GM12878 (cell line): Measurements from ENCODE around the gene ANKRD28. TPM values are rescaled to one million over a fixed set of nuclear protein-coding genes. Genes with fewer than 3 reads are reported as not detected.

Experiments used
- ATAC-seq: fragments of 200-7000 bp; cut with Tn5 transposase; 3 replicates; pipeline ENCODE4 v1.9.1; 2020; ENCODE audit warnings: mild to moderate bottlenecking, moderate library complexity
- BruUV-seq: library from RNA; stranded (reverse); fragments of 400-500 nt; replicated peaks from 2 replicates; lab custom pipeline; 2021; lab: Mats Ljungman, UMichigan
- CTCF ChIA-PET: fragments of 300-600 bp; sonication (Branson Sonifier 250); formaldehyde crosslinking; extraction: SDS; loops from one replicate; lab custom pipeline; 2021; ENCODE audit warnings: inconsistent platforms; lab: Yijun Ruan, JAX
- POLR2A ChIA-PET: fragments of 350-600 bp; formaldehyde crosslinking; extraction: SDS; loops from one replicate; lab custom pipeline; 2021; ENCODE audit warnings: inconsistent platforms; lab: Charles Lee
- RAD21 ChIA-PET: fragments of 300-600 bp; sonication (Branson Sonifier 250); formaldehyde crosslinking; loops from one replicate; lab custom pipeline; 2023; ENCODE audit warnings: antibody characterized with exemption; ENCODE audit not compliant: unreplicated experiment; lab: Charles Lee
- SMC1A ChIA-PET: fragments of 300-600 bp; sonication (Branson Sonifier 250); formaldehyde crosslinking; loops from one replicate; lab custom pipeline; 2023; ENCODE audit not compliant: unreplicated experiment, uncharacterized antibody; lab: Charles Lee
- DNase-seq: peaks from one replicate; pipeline ENCODE4 v3.0.0-alpha.2; 2011; ENCODE audit warnings: low read depth, low spot score
- FAIRE-seq: peaks from 3 replicates; lab custom pipeline; 2011; peaks lifted over from hg19 to GRCh38; lab: Jason Lieb, UNC
- H2AFZ ChIP-seq: 2 replicates; pipeline ENCODE4 v1.6.0; 2011; ENCODE audit warnings: low read depth, low read length, control low read depth; ENCODE audit not compliant: control insufficient read depth
- H3K27ac ChIP-seq: 2 replicates; pipeline ENCODE4 v1.5.1; 2011; ENCODE audit warnings: control low read depth; ENCODE audit not compliant: control insufficient read depth, insufficient read depth
- H3K27me3 ChIP-seq, 2 experiments: replicated peaks in 1 of 2; 2 replicates each; pipeline versions ENCODE4 v1.6.0 to v1.6.1; 2011; ENCODE audit warnings: low read length in 1 of 2; ENCODE audit not compliant: control insufficient read depth in 2 of 2, insufficient read depth in 2 of 2
- H3K36me3 ChIP-seq, 2 experiments: 2 replicates each; pipeline ENCODE4 v1.5.1; 2011; ENCODE audit warnings: low read length in 1 of 2; ENCODE audit not compliant: control insufficient read depth in 2 of 2, insufficient read depth in 2 of 2
- H3K4me1 ChIP-seq: 2 replicates; pipeline ENCODE4 v1.6.1; 2011; ENCODE audit warnings: mild to moderate bottlenecking, low read length, moderate library complexity, mixed read lengths; ENCODE audit not compliant: control insufficient read depth, insufficient read depth
- H3K4me2 ChIP-seq: 2 replicates; pipeline ENCODE4 v1.6.0; 2011; ENCODE audit warnings: control low read depth; ENCODE audit not compliant: control insufficient read depth, insufficient read depth
- H3K4me3 ChIP-seq: fragments of 200-600 bp; sonication (generic); 2 replicates; pipeline ENCODE4 v1.5.1; 2016
- H3K79me2 ChIP-seq: 2 replicates; pipeline ENCODE4 v1.6.0; 2011; ENCODE audit warnings: low read length; ENCODE audit not compliant: control insufficient read depth, insufficient read depth
- H3K9ac ChIP-seq: 2 replicates; pipeline ENCODE4 v1.8.0; 2011; ENCODE audit warnings: low read length, control low read depth, mixed read lengths; ENCODE audit not compliant: control insufficient read depth, insufficient read depth
- H3K9me3 ChIP-seq: replicated peaks from 3 replicates; pipeline ENCODE4 v1.5.1; 2011; ENCODE audit warnings: mild to moderate bottlenecking, low read length; ENCODE audit not compliant: control insufficient read depth, insufficient read depth
- H4K20me1 ChIP-seq: 2 replicates; pipeline ENCODE4 v1.6.0; 2011; ENCODE audit not compliant: control insufficient read depth, insufficient read depth
- EGR1 ChIP-seq, 2 experiments: IDR thresholded peaks; 1 replicate in 1 of 2; 2 replicates in 1 of 2; pipeline ENCODE4 v1.6.1; 2011 to 2012; ENCODE audit warnings: low read depth in 2 of 2, low read length in 2 of 2, borderline replicate concordance in 1 of 2, mild to moderate bottlenecking in 1 of 2, moderate library complexity in 1 of 2
- ETV6 ChIP-seq, 2 experiments: fragments of 450-650 bp in 1 of 2; IDR thresholded peaks in 1 of 2; conservative IDR thresholded peaks in 1 of 2; 2 replicates each; pipeline ENCODE4 v1.6.1; 2014; ENCODE audit warnings: antibody characterized with exemption in 1 of 2, borderline replicate concordance in 1 of 2, low read depth in 1 of 2, mild to moderate bottlenecking in 1 of 2, moderate library complexity in 1 of 2
- KDM1A ChIP-seq: fragments of 200-600 bp; sonication (generic); IDR thresholded peaks from 2 replicates; pipeline ENCODE4 v1.6.1; 2016; ENCODE audit warnings: borderline replicate concordance
- MYB ChIP-seq: fragments of 150-350 bp; IDR thresholded peaks from 2 replicates; pipeline ENCODE4 v1.6.1; 2014; ENCODE audit warnings: mild to moderate bottlenecking, low read depth, low read length, borderline replicate concordance
- NR2C1 ChIP-seq: fragments of 450-650 bp; IDR thresholded peaks from 2 replicates; pipeline ENCODE4 v1.6.1; 2017; ENCODE audit warnings: antibody characterized with exemption, mild to moderate bottlenecking, moderate library complexity
- PAX5 ChIP-seq: IDR thresholded peaks from 2 replicates; pipeline ENCODE4 v1.6.1; 2011; ENCODE audit warnings: low read depth, low read length, borderline replicate concordance
- TARDBP ChIP-seq: IDR thresholded peaks from 2 replicates; pipeline ENCODE4 v1.6.1; 2016; ENCODE audit warnings: borderline replicate concordance
- ZNF622 ChIP-seq: fragments of 450-650 bp; IDR thresholded peaks from 2 replicates; pipeline ENCODE4 v1.6.1; 2017; ENCODE audit warnings: mild to moderate bottlenecking, inconsistent platforms
- WGBS: methylation state at CpG from one replicate; pipeline ENCODE4 v1.1.6; 2016; ENCODE audit warnings: low lambda C conversion rate; ENCODE audit not compliant: insufficient replicate concordance, insufficient coverage; ENCODE audit errors: missing lambda C conversion rate; 5-methylcytosine and 5-hydroxymethylcytosine counted together
- in situ Hi-C: fragments of 300-500 bp; cut with MboI; formaldehyde crosslinking; loops from 9 replicates; pipeline ENCODE4 v1.14.3; 2018; ENCODE audit warnings: mixed read lengths
- intact Hi-C: fragments of 100-400 bp; cut with micrococcal nuclease; formaldehyde crosslinking; loops from one replicate; pipeline ENCODE4 v1.14.2; 2022; ENCODE audit not compliant: unreplicated experiment
- polyA plus RNA-seq, 11 experiments: library from polyadenylated mRNA; depleted of rRNA in 4 of 11; unstranded in 6 of 11; stranded (reverse) in 5 of 11; fragments of >200 nt; fragmentation: Nextera tagmentation in 4 of 11; fragmentation: Illumina TruSeq in 1 of 11; extraction: Ambion mirVana in 4 of 11; extraction: Trizol in 1 of 11; gene quantifications; 1 replicate in 1 of 11; 2 replicates in 10 of 11; pipeline versions ENCODE4 v1.2.1 to v1.2.3, GENCODE V29; 2011 to 2016; ENCODE audit warnings: inconsistent platforms in 2 of 11, missing spikeins in 2 of 11, low read depth in 1 of 11
- total RNA-seq, 4 experiments: library from RNA; depleted of rRNA in 3 of 4; stranded (reverse); fragments of >200 nt in 3 of 4; fragmentation: Illumina TruSeq in 1 of 4; extraction: Trizol in 1 of 4; gene quantifications; 2 replicates each; pipeline versions ENCODE4 v1.2.1 to v1.2.3, GENCODE V29; 2013 to 2021
- TF ChIP-seq, protein P1 (sequence below): fragments of 150-350 bp; IDR thresholded peaks from 2 replicates; pipeline ENCODE4 v1.6.1; 2016; ENCODE audit warnings: low read depth, low read length

ANKRD28 gene
- total and polyA plus RNA-seq, 10 of the 15 experiments (the other 5 are each of a cell fraction or from before 2014, with no cell fraction given): 11.2 to 105 (median 38.3) TPM

DNA sequence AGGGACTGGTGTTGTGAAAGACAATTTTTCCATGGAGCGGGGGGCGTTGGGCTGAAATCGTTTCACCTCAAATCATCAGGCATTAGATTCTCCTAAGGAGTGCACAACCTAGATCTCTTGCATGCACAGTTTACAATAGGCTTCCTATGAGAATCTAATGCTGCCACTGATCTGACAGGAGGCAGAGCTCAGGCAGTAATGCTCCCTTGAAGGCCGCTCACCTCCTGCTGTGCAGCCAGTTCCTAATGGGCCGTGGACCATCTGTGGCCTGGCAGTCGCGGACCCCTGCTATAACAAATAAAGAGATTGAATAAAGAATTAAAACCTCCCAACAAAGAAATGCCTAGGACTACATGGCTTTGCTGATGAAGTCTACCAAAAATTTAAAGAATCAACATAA lies 25.3 kb upstream of the ANKRD28 start (continued):
- TF ChIP-seq, protein P1, sequence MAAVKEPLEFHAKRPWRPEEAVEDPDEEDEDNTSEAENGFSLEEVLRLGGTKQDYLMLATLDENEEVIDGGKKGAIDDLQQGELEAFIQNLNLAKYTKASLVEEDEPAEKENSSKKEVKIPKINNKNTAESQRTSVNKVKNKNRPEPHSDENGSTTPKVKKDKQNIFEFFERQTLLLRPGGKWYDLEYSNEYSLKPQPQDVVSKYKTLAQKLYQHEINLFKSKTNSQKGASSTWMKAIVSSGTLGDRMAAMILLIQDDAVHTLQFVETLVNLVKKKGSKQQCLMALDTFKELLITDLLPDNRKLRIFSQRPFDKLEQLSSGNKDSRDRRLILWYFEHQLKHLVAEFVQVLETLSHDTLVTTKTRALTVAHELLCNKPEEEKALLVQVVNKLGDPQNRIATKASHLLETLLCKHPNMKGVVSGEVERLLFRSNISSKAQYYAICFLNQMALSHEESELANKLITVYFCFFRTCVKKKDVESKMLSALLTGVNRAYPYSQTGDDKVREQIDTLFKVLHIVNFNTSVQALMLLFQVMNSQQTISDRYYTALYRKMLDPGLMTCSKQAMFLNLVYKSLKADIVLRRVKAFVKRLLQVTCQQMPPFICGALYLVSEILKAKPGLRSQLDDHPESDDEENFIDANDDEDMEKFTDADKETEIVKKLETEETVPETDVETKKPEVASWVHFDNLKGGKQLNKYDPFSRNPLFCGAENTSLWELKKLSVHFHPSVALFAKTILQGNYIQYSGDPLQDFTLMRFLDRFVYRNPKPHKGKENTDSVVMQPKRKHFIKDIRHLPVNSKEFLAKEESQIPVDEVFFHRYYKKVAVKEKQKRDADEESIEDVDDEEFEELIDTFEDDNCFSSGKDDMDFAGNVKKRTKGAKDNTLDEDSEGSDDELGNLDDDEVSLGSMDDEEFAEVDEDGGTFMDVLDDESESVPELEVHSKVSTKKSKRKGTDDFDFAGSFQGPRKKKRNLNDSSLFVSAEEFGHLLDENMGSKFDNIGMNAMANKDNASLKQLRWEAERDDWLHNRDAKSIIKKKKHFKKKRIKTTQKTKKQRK: no peak
- TF ChIP-seq KDM1A: no peak
- TF ChIP-seq MYB: no peak
- no peak for TF ChIP-seq EGR1 (IDR thresholded peaks at IDR 0.05; ENCODE audit: borderline replicate concordance in 1 of 2, low read depth in 2 of 2, low read length in 2 of 2)

DNA sequence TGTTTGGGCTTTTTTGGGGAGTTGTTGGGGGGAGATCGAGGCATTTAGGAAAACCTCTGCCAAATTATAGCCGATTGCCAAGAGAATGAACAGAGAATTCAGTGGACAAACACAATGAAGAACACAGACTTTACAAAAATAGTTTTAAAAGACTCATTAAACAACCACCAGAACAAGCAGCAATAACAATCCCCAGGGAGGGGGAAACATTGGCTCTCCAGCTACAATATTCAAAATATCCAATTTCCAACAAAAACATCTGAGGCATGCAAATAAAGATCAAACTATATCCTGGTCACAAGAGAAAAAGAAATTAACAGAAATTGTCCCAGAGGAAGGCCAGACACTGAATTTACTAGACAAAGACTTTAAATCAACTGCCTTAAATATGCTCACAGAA lies 24.5 kb upstream of the ANKRD28 start:
- no peak overlapping the region for H3K4me2 ChIP-seq
- H2AFZ ChIP-seq: no peak overlapping the region
- WGBS: 95% methylated on average over 2 of the region's 2 CpGs
- ChIA-PET POLR2A (interaction anchor here (1.0 kb wide), 1 partner anchor 356 kb away, joined by 3 read pairs; no protein-coding TSS in a partner anchor), CTCF (interaction anchor here (0.7 to 2.2 kb wide), 3 partner anchors 12 to 49 kb away, joined by 4 to 6 read pairs (median 5); no protein-coding TSS in a partner anchor), SMC1A (interaction anchor here (0.5 to 1.3 kb wide), 7 partner anchors 10 to 1054 kb away, joined by 3 to 6 read pairs (median 3); no protein-coding TSS in a partner anchor), RAD21 (interaction anchor here (1.0 to 1.3 kb wide), 2 partner anchors 13 to 38 kb away, joined by 3 read pairs; no protein-coding TSS in a partner anchor)
- no peaks in the 10 kb centered on the region for H3K9me3 ChIP-seq
- no peaks in the 10 kb centered on the region for H3K36me3 ChIP-seq
- H3K4me3 ChIP-seq: no peak overlapping the region
- FAIRE-seq: no peak
- in situ Hi-C loops (no loop called here), intact Hi-C loops (no loop called here)
- DNase-seq: no peak
- H3K9ac ChIP-seq: no peak overlapping the region
- H3K27me3 ChIP-seq: no peaks in the 10 kb centered on the region
- H3K27ac ChIP-seq: no peak overlapping the region
- no peaks in the 10 kb centered on the region for H4K20me1 ChIP-seq
- H3K79me2 ChIP-seq: peaks cover 41% of the 10 kb centered on the region
- TF ChIP-seq ETV6 (conservative IDR thresholded peaks at IDR 0.05 in 1 of 2, IDR thresholded peaks at IDR 0.05 in 1 of 2; ENCODE audit: borderline replicate concordance in 1 of 2, low read depth in 1 of 2): no peak
- TF ChIP-seq, protein P1: no peak
- TF ChIP-seq PAX5: no peak
- TF ChIP-seq NR2C1: no peak
- no peak for TF ChIP-seq TARDBP
- TF ChIP-seq ZNF622: no peak
- BruUV-seq: no TSS peak
- ATAC-seq: no peak
- H3K4me1 ChIP-seq: peaks cover 17% of the 10 kb centered on the region
